Upper lobe of left lung (tissue), 4 donors: Measurements from ENCODE around the gene COMMD3.

Source experiments
- CTCF ChIP-seq, 6 experiments: fragments of 450-650 bp in 4 of 6; fragments of 200-600 bp in 2 of 6; sonication (generic) in 2 of 6; IDR thresholded peaks; one replicate each; pipeline ENCODE4 v1.5.1; 2016 to 2019; ENCODE audit warnings: antibody characterized with exemption in 6 of 6
- POLR2A ChIP-seq, 4 donors: fragments of 450-650 bp; IDR thresholded peaks; one replicate each; pipeline ENCODE4 v1.5.1; 2016 to 2017; ENCODE audit warnings: antibody characterized with exemption in 4 of 4, mild to moderate bottlenecking in 2 of 4

DNA sequence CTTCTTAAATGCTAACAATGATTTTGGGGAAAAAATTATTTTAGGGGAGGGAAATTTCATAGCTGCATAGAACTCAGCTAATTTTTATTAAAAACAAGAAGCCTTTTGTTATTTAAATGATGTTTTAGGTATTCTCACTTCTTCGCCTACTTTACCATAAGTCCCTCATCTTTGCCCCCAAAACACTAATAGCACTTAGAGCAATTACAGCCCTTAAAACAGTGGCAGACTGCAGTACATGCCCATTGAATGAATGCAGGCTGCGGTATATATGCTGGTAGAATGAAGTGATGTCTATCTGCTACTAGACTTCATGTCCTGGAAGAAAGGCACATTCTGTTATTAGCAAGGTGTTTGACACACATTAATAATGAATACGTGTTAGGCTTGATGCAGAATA, 26.2 kb downstream of the COMMD3 start:
- TF ChIP-seq CTCF (IDR thresholded peaks at IDR 0.05) (no peak), POLR2A (IDR thresholded peaks at IDR 0.05) (no peak)
